AG04449 (cell line): ENCODE data around the gene GLOD4.

Experiments
- CTCF ChIA-PET: fragments of 350-600 bp; formaldehyde crosslinking; extraction: SDS; loops from one replicate; lab custom pipeline; 2021; ENCODE audit warnings: antibody characterized with exemption; lab: Yijun Ruan, JAX
- POLR2A ChIA-PET: fragments of 400-600, 350-600 bp; formaldehyde crosslinking; extraction: SDS; loops from one replicate; lab custom pipeline; 2020; ENCODE audit warnings: antibody characterized with exemption, inconsistent platforms; lab: Yijun Ruan, JAX
- DNase-seq: peaks from one replicate; pipeline ENCODE4 v3.0.0-alpha.2; 2010; ENCODE audit warnings: low read depth, low spot score
- H3K4me3 ChIP-seq: 2 replicates; pipeline ENCODE4 v1.5.1; 2011; ENCODE audit warnings: low read depth, mild to moderate bottlenecking, control low read depth, low read length
- TF ChIP-seq, protein P1 (sequence below): IDR thresholded peaks from one replicate; pipeline ENCODE4 v1.5.1; 2011; ENCODE audit warnings: mild to moderate bottlenecking, moderate library complexity, low read length, control low read depth, inconsistent platforms; ENCODE audit not compliant: insufficient read depth; ENCODE audit errors: missing control alignments

The GLOD4 gene

DNA sequence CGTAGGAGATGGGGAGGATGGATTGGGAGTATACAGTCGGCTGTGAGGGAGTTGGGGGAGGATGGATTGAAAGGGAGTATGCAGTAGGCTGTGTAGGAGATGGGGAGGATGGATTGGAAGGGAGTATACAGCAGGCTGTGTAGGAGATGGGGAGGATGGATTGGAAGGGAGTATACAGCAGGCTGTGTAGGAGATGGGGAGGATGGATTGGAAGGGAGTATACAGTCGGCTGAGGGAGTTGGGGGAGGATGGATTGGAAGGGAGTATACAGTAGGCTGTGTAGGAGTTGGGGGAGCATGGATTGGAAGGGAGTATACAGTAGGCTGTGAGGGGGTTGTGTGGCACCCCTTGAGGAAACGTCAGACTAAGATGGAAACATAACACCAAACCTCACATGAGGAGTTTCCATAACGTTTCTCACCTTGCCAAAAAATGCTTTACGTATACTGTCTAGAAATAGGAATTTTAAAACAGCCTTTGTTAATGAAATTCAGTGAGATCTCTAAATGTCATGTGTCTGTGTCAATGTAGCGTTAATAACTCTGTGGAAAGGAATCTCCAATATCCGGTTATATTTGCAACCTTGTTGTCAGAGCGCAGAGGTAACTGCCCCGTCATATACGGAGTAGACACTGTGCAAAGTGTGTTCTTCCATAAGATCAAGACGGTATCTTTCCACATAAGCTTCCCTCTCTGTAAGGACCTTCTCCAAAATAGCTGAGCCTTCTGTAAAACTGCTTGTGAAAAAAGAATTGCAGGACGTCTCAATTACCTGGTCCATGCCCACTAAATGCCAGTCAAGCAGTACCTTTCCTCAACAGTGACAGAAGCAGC is 61.2 kb downstream of the GLOD4 start:
- TF ChIP-seq, protein P1, sequence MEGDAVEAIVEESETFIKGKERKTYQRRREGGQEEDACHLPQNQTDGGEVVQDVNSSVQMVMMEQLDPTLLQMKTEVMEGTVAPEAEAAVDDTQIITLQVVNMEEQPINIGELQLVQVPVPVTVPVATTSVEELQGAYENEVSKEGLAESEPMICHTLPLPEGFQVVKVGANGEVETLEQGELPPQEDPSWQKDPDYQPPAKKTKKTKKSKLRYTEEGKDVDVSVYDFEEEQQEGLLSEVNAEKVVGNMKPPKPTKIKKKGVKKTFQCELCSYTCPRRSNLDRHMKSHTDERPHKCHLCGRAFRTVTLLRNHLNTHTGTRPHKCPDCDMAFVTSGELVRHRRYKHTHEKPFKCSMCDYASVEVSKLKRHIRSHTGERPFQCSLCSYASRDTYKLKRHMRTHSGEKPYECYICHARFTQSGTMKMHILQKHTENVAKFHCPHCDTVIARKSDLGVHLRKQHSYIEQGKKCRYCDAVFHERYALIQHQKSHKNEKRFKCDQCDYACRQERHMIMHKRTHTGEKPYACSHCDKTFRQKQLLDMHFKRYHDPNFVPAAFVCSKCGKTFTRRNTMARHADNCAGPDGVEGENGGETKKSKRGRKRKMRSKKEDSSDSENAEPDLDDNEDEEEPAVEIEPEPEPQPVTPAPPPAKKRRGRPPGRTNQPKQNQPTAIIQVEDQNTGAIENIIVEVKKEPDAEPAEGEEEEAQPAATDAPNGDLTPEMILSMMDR = no peak
- POLR2A ChIA-PET = no interaction called here

DNA sequence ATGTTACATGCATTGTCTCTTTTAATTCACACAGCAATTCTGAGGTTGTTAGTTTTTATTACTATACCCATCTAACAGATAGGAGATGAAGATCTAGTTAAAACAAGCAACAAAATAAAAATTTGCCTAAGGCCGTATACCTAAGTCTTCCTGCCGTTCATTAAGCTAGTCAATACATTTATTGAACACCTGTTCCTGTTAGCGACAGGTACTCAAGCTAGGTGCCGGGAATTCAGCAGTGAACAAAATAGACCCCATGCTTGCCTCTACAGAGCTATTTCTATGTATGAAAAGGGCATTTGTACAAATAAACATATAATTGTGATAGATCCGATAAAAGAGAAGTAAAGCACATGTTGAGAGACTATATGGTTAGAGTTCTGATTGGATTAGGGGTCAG is 64.0 kb downstream of the GLOD4 start:
- TF ChIP-seq, protein P1 = no peak
- H3K4me3 ChIP-seq = no peak overlapping the region
- CTCF ChIA-PET = interaction anchor here (0.9 to 2.6 kb wide), 7 partner anchors 11 to 280 kb away, joined by 3 to 11 read pairs (median 3); no protein-coding TSS in a partner anchor
- POLR2A ChIA-PET = no interaction called here
- no peak for DNase-seq

More for the DNA sequence above, 61.2 kb downstream of the GLOD4 start:
- H3K4me3 ChIP-seq = no peak overlapping the region
- CTCF ChIA-PET = interaction anchor here (0.9 to 1.0 kb wide), 2 partner anchors 9 to 16 kb away, joined by 3 read pairs; no protein-coding TSS in a partner anchor
- DNase-seq = no peak
